WTC11 (cell line): ENCODE results near the gene ZNF248. TPM values are rescaled to one million over a fixed set of nuclear protein-coding genes. Genes with fewer than 3 reads are reported as not detected.

Source experiments
- ATAC-seq: fragments of 200-7000 bp; cut with Tn5 transposase; 2 replicates; pipeline ENCODE4 v1.10.0; 2021; ENCODE audit warnings: mild to moderate bottlenecking, moderate library complexity
- CTCF ChIA-PET: fragments of 300-600 bp; sonication (Branson Sonifier 250); formaldehyde crosslinking; loops from one replicate; lab custom pipeline; 2021; ENCODE audit warnings: antibody characterized with exemption; lab: Charles Lee
- POLR2A ChIA-PET: fragments of 350-600 bp; sonication (Branson Sonifier 250); formaldehyde crosslinking; loops from one replicate; lab custom pipeline; 2021; ENCODE audit warnings: antibody characterized with exemption; lab: Charles Lee
- DNase-seq: peaks from one replicate; pipeline ENCODE4 v3.0.0; 2021; ENCODE audit warnings: low spot score
- H3K27ac Mint-ChIP-seq: 2 replicates; pipeline ENCODE4 v1.8.0; 2021; ENCODE audit warnings: mixed read lengths
- H3K27me3 Mint-ChIP-seq: 2 replicates; pipeline ENCODE4 v1.8.0; 2021; ENCODE audit warnings: low read depth, mild to moderate bottlenecking, moderate library complexity, mixed read lengths
- H3K36me3 Mint-ChIP-seq: 2 replicates; pipeline ENCODE4 v1.8.0; 2021; ENCODE audit warnings: mixed read lengths
- H3K4me1 Mint-ChIP-seq: 2 replicates; pipeline ENCODE4 v1.8.0; 2022; ENCODE audit warnings: mixed read lengths
- H3K4me3 Mint-ChIP-seq: 2 replicates; pipeline ENCODE4 v1.8.0; 2021; ENCODE audit warnings: mild to moderate bottlenecking, moderate library complexity, mixed read lengths
- H3K9me3 Mint-ChIP-seq: 2 replicates; pipeline ENCODE4 v1.8.0; 2021; ENCODE audit warnings: mixed read lengths
- CREM ChIP-seq: sonication (generic); formaldehyde crosslinking; IDR thresholded peaks from 2 replicates; pipeline ENCODE4 v1.8.1; 2022; ENCODE audit warnings: mild to moderate bottlenecking, missing genetic modification reagents, moderate library complexity
- FOXK1 ChIP-seq: sonication (generic); formaldehyde crosslinking; IDR thresholded peaks from 2 replicates; pipeline ENCODE4 v1.8.0; 2022; ENCODE audit warnings: mild to moderate bottlenecking, moderate library complexity, missing genetic modification reagents
- GTF2I ChIP-seq: fragments of 250-450 bp; sonication (Bioruptor Pico); conservative IDR thresholded peaks from 2 replicates; pipeline ENCODE4 v1.4.0; 2021; ENCODE audit warnings: mild to moderate bottlenecking
- HMGA2 ChIP-seq: fragments of 250-450 bp; sonication (Bioruptor Pico); IDR thresholded peaks from 2 replicates; pipeline ENCODE4 v1.4.0; 2021; ENCODE audit warnings: mild to moderate bottlenecking, moderate library complexity
- JAZF1 ChIP-seq: fragments of 250-450 bp; sonication (Bioruptor Pico); IDR thresholded peaks from 2 replicates; pipeline ENCODE4 v1.9.0; 2021; ENCODE audit warnings: moderate library complexity, mild to moderate bottlenecking, inconsistent platforms
- MXD4 ChIP-seq: fragments of 250-450 bp; sonication (Bioruptor Pico); IDR thresholded peaks from 2 replicates; pipeline ENCODE4 v1.8.0; 2021; ENCODE audit warnings: mild to moderate bottlenecking, moderate library complexity, borderline replicate concordance
- NFYB ChIP-seq: sonication (generic); formaldehyde crosslinking; conservative IDR thresholded peaks from 2 replicates; pipeline ENCODE4 v1.8.0; 2022; ENCODE audit warnings: low read depth, missing genetic modification reagents
- TEAD1 ChIP-seq: sonication (generic); formaldehyde crosslinking; IDR thresholded peaks from 2 replicates; pipeline ENCODE4 v1.8.0; 2022; ENCODE audit warnings: mild to moderate bottlenecking, missing genetic modification reagents
- ZNF121 ChIP-seq: sonication (generic); formaldehyde crosslinking; IDR thresholded peaks from 2 replicates; pipeline ENCODE4 v1.8.0; 2023; ENCODE audit warnings: missing genetic modification reagents
- ZNF232 ChIP-seq: sonication (generic); formaldehyde crosslinking; IDR thresholded peaks from 2 replicates; pipeline ENCODE4 v1.8.0; 2022; ENCODE audit warnings: mild to moderate bottlenecking, missing genetic modification reagents
- ZNF317 ChIP-seq: sonication (generic); formaldehyde crosslinking; IDR thresholded peaks from 2 replicates; pipeline ENCODE4 v1.8.1; 2023; ENCODE audit warnings: low read depth, mild to moderate bottlenecking, moderate library complexity, missing genetic modification reagents, borderline replicate concordance
- ZNF396 ChIP-seq: fragments of 250-450 bp; sonication (Bioruptor Pico); IDR thresholded peaks from 2 replicates; pipeline ENCODE4 v1.8.0; 2021; ENCODE audit warnings: mild to moderate bottlenecking, moderate library complexity, borderline replicate concordance
- total RNA-seq: library from RNA; stranded (reverse); gene quantifications from 3 replicates; pipeline ENCODE4 v1.2.3, GENCODE V29; 2021
- TF ChIP-seq, protein P1 (sequence below): sonication (generic); formaldehyde crosslinking; IDR thresholded peaks from 2 replicates; pipeline ENCODE4 v1.8.0; 2022; ENCODE audit warnings: mild to moderate bottlenecking, missing genetic modification reagents
- TF ChIP-seq, protein P2 (sequence below): sonication (generic); formaldehyde crosslinking; IDR thresholded peaks from 2 replicates; pipeline ENCODE4 v1.8.1; 2023; ENCODE audit warnings: mild to moderate bottlenecking, missing genetic modification reagents
- TF ChIP-seq, protein P3 (sequence below): sonication (generic); formaldehyde crosslinking; conservative IDR thresholded peaks from 2 replicates; pipeline ENCODE4 v1.8.1; 2022; ENCODE audit warnings: mild to moderate bottlenecking, missing genetic modification reagents
- TF ChIP-seq, protein P4 (sequence below): fragments of 250-450 bp; sonication (Bioruptor Pico); IDR thresholded peaks from 2 replicates; pipeline ENCODE4 v1.8.0; 2021; ENCODE audit warnings: mild to moderate bottlenecking
- TF ChIP-seq, protein P5 (sequence below): sonication (generic); formaldehyde crosslinking; IDR thresholded peaks from 2 replicates; pipeline ENCODE4 v1.8.1; 2023; ENCODE audit warnings: mild to moderate bottlenecking, moderate library complexity, missing genetic modification reagents
- TF ChIP-seq, protein P6 (sequence below): sonication (generic); formaldehyde crosslinking; IDR thresholded peaks from 2 replicates; pipeline ENCODE4 v1.8.1; 2023; ENCODE audit warnings: mild to moderate bottlenecking, missing genetic modification reagents
- TF ChIP-seq, protein P7 (sequence below): fragments of 250-450 bp; sonication (Bioruptor Pico); IDR thresholded peaks from 2 replicates; pipeline ENCODE4 v1.9.0; 2021; ENCODE audit warnings: moderate library complexity, mild to moderate bottlenecking, inconsistent platforms, borderline replicate concordance
- TF ChIP-seq, protein P8 (sequence below): sonication (generic); formaldehyde crosslinking; IDR thresholded peaks from 2 replicates; pipeline ENCODE4 v1.8.1; 2023; ENCODE audit warnings: mild to moderate bottlenecking, missing genetic modification reagents, borderline replicate concordance

ZNF248 gene
- total RNA-seq, 1 experiment from 2014 or later = 1.9 TPM

DNA sequence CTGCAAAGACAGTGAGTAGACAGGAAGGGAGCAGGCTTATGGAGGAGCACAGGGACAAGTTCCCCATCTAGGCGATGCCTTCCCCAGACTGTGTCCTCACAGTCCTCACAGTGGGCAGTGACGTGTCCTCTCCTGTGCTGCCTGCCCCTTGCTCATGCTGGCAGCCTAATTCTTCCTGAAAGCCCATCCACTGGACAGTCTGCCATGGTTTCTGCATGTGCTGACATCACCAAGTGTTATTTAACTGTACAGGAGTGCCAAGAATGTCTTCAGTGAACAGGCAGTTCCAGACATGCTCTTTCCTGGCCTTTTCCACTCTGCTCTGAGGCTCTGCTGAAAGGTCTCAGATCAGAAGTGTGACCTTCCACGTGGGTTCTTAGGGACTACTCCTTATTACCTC, 54.1 kb downstream of the ZNF248 start:
- H3K4me1 Mint-ChIP-seq = no peaks in the 10 kb centered on the region
- DNase-seq (no peak), ATAC-seq (no peak)
- no peak for TF ChIP-seq GTF2I (CRISPR knock-in tag)
- TF ChIP-seq, protein P1, sequence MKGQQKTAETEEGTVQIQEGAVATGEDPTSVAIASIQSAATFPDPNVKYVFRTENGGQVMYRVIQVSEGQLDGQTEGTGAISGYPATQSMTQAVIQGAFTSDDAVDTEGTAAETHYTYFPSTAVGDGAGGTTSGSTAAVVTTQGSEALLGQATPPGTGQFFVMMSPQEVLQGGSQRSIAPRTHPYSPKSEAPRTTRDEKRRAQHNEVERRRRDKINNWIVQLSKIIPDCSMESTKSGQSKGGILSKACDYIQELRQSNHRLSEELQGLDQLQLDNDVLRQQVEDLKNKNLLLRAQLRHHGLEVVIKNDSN (CRISPR knock-in tag) = no peak
- TF ChIP-seq, protein P2, sequence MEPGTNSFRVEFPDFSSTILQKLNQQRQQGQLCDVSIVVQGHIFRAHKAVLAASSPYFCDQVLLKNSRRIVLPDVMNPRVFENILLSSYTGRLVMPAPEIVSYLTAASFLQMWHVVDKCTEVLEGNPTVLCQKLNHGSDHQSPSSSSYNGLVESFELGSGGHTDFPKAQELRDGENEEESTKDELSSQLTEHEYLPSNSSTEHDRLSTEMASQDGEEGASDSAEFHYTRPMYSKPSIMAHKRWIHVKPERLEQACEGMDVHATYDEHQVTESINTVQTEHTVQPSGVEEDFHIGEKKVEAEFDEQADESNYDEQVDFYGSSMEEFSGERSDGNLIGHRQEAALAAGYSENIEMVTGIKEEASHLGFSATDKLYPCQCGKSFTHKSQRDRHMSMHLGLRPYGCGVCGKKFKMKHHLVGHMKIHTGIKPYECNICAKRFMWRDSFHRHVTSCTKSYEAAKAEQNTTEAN (CRISPR knock-in tag) = no peak
- TF ChIP-seq, protein P3, sequence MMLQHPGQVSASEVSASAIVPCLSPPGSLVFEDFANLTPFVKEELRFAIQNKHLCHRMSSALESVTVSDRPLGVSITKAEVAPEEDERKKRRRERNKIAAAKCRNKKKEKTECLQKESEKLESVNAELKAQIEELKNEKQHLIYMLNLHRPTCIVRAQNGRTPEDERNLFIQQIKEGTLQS = no peak
- H3K27ac Mint-ChIP-seq = no peak overlapping the region
- H3K4me3 Mint-ChIP-seq = no peak overlapping the region
- ChIA-PET POLR2A (no interaction called here), CTCF (no interaction called here)
- H3K9me3 Mint-ChIP-seq = peaks cover 68% of the 10 kb centered on the region
- H3K36me3 Mint-ChIP-seq = peaks cover 51% of the 10 kb centered on the region
- H3K27me3 Mint-ChIP-seq = peaks cover 6% of the 10 kb centered on the region; the same call in 1 of the 2 replicates

DNA sequence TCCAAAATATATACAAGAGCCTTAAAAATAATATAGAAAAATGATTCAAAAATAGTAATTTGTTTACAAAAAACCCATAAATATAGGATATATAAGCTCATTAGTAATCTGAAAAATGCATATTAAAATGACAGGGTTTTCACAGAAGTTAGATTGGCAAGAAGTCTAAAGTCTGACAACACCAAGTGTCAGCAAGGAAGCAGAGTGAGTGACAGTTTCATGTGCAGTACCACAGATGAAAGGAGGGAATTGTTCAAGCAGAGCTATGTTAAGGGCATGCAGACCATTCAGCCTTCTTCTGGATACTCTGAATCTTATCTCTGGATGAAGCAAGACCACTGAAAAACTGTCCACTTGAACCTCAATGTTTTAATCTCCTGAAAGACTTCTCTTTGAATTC, 55.9 kb downstream of the ZNF248 start:
- no peak for DNase-seq
- peaks cover 71% of the 10 kb centered on the region for H3K9me3 Mint-ChIP-seq
- TF ChIP-seq, protein P4, sequence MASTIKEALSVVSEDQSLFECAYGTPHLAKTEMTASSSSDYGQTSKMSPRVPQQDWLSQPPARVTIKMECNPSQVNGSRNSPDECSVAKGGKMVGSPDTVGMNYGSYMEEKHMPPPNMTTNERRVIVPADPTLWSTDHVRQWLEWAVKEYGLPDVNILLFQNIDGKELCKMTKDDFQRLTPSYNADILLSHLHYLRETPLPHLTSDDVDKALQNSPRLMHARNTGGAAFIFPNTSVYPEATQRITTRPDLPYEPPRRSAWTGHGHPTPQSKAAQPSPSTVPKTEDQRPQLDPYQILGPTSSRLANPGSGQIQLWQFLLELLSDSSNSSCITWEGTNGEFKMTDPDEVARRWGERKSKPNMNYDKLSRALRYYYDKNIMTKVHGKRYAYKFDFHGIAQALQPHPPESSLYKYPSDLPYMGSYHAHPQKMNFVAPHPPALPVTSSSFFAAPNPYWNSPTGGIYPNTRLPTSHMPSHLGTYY (CRISPR knock-in tag) = no peak
- TF ChIP-seq, protein P5, sequence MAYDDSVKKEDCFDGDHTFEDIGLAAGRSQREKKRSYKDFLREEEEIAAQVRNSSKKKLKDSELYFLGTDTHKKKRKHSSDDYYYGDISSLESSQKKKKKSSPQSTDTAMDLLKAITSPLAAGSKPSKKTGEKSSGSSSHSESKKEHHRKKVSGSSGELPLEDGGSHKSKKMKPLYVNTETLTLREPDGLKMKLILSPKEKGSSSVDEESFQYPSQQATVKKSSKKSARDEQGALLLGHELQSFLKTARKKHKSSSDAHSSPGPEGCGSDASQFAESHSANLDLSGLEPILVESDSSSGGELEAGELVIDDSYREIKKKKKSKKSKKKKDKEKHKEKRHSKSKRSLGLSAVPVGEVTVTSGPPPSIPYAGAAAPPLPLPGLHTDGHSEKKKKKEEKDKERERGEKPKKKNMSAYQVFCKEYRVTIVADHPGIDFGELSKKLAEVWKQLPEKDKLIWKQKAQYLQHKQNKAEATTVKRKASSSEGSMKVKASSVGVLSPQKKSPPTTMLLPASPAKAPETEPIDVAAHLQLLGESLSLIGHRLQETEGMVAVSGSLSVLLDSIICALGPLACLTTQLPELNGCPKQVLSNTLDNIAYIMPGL (CRISPR knock-in tag) = no peak
- TF ChIP-seq, protein P6, sequence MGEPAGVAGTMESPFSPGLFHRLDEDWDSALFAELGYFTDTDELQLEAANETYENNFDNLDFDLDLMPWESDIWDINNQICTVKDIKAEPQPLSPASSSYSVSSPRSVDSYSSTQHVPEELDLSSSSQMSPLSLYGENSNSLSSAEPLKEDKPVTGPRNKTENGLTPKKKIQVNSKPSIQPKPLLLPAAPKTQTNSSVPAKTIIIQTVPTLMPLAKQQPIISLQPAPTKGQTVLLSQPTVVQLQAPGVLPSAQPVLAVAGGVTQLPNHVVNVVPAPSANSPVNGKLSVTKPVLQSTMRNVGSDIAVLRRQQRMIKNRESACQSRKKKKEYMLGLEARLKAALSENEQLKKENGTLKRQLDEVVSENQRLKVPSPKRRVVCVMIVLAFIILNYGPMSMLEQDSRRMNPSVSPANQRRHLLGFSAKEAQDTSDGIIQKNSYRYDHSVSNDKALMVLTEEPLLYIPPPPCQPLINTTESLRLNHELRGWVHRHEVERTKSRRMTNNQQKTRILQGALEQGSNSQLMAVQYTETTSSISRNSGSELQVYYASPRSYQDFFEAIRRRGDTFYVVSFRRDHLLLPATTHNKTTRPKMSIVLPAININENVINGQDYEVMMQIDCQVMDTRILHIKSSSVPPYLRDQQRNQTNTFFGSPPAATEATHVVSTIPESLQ (CRISPR knock-in tag) = no peak
- TF ChIP-seq NFYB (no peak), FOXK1 (CRISPR knock-in tag) (no peak), CREM (CRISPR knock-in tag) (no peak), ZNF232 (CRISPR knock-in tag) (no peak), ZNF317 (no peak), TEAD1 (CRISPR knock-in tag) (no peak), MXD4 (CRISPR knock-in tag) (no peak), ZNF396 (CRISPR knock-in tag) (no peak), HMGA2 (no peak), JAZF1 (no peak), ZNF121 (CRISPR knock-in tag) (no peak)
- TF ChIP-seq, protein P7, sequence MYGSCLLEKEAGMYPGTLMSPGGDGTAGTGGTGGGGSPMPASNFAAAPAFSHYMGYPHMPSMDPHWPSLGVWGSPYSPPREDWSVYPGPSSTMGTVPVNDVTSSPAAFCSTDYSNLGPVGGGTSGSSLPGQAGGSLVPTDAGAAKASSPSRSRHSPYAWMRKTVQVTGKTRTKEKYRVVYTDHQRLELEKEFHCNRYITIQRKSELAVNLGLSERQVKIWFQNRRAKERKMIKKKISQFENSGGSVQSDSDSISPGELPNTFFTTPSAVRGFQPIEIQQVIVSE (CRISPR knock-in tag) = no peak
- TF ChIP-seq, protein P3 = no peak
- TF ChIP-seq, protein P8, sequence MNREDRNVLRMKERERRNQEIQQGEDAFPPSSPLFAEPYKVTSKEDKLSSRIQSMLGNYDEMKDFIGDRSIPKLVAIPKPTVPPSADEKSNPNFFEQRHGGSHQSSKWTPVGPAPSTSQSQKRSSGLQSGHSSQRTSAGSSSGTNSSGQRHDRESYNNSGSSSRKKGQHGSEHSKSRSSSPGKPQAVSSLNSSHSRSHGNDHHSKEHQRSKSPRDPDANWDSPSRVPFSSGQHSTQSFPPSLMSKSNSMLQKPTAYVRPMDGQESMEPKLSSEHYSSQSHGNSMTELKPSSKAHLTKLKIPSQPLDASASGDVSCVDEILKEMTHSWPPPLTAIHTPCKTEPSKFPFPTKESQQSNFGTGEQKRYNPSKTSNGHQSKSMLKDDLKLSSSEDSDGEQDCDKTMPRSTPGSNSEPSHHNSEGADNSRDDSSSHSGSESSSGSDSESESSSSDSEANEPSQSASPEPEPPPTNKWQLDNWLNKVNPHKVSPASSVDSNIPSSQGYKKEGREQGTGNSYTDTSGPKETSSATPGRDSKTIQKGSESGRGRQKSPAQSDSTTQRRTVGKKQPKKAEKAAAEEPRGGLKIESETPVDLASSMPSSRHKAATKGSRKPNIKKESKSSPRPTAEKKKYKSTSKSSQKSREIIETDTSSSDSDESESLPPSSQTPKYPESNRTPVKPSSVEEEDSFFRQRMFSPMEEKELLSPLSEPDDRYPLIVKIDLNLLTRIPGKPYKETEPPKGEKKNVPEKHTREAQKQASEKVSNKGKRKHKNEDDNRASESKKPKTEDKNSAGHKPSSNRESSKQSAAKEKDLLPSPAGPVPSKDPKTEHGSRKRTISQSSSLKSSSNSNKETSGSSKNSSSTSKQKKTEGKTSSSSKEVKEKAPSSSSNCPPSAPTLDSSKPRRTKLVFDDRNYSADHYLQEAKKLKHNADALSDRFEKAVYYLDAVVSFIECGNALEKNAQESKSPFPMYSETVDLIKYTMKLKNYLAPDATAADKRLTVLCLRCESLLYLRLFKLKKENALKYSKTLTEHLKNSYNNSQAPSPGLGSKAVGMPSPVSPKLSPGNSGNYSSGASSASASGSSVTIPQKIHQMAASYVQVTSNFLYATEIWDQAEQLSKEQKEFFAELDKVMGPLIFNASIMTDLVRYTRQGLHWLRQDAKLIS (CRISPR knock-in tag) = no peak
- CTCF ChIA-PET = no interaction called here
- no peak for ATAC-seq
- peaks cover 51% of the 10 kb centered on the region for H3K36me3 Mint-ChIP-seq
- H3K4me1 Mint-ChIP-seq = no peaks in the 10 kb centered on the region
- peaks cover 9% of the 10 kb centered on the region; the same call in 1 of the 2 replicates for H3K27me3 Mint-ChIP-seq
- H3K4me3 Mint-ChIP-seq = no peak overlapping the region
- no peak overlapping the region for H3K27ac Mint-ChIP-seq
- POLR2A ChIA-PET = no interaction called here
